ENCODE measurements around the gene OXSM. TPM values are rescaled to one million over a fixed set of nuclear protein-coding genes. Genes with fewer than 3 reads are reported as not detected.

Gene OXSM
- total and polyA plus RNA-seq, 2 donors (not counting 1 experiment from before 2014, with no cell fraction given), result 9.9 to 14.9 TPM

- Histone ChIP-seq H3K27me3 (ENCODE audit: control insufficient read depth, insufficient read depth, low read length) (no peaks in the 10 kb centered on the region), H3K4me1 (ENCODE audit: control insufficient read depth, extremely low read depth, insufficient read depth, low read length) (no peaks in the 10 kb centered on the region), H3K4me3 (replicated peaks in 1 of 4; ENCODE audit: control extremely low read depth in 1 of 4, insufficient read depth in 1 of 4, low read depth in 3 of 4, low read length in 4 of 4) (no peak overlapping the region), H3K36me3 (ENCODE audit: control insufficient read depth, insufficient read depth, low read length) (peaks cover 6% of the 10 kb centered on the region), H3K9me3 (ENCODE audit: control insufficient read depth, insufficient read depth, low read depth, low read length) (no peaks in the 10 kb centered on the region), H3K27ac (ENCODE audit: insufficient read depth, low read length) (no peak overlapping the region), H4K20me1 (ENCODE audit: control insufficient read depth, extremely low read depth, insufficient read depth, low read length) (no peaks in the 10 kb centered on the region), H3K4me2 (ENCODE audit: extremely low read depth, insufficient read depth, low read length) (no peak overlapping the region), H2AFZ (ENCODE audit: low read length) (no peak overlapping the region), H3K9ac (ENCODE audit: insufficient read depth, low read length) (no peak overlapping the region), H3K79me2 (ENCODE audit: control insufficient read depth, insufficient read depth, low read length) (no peaks in the 10 kb centered on the region)
- no peak for TF ChIP-seq EZH2 (IDR thresholded peaks at IDR 0.05; ENCODE audit: low read length, missing control alignments)
- no peak for TF ChIP-seq CTCF (conservative IDR thresholded peaks at IDR 0.05 in 1 of 2, IDR thresholded peaks at IDR 0.05 in 1 of 2; ENCODE audit: low read depth in 1 of 2, low read length in 2 of 2)
- no peak for DNase-seq (ENCODE audit: low read depth in 2 of 2)
Observed at GRCh38 chr3:25751725-25752124, 38.2 kb upstream of the OXSM start.

GRCh38 chr3:25768851-25769250 is 21.0 kb upstream of the OXSM start:
- Histone ChIP-seq H3K4me1 (ENCODE audit: control insufficient read depth, extremely low read depth, insufficient read depth, low read length) (no peaks in the 10 kb centered on the region), H4K20me1 (ENCODE audit: control insufficient read depth, extremely low read depth, insufficient read depth, low read length) (no peaks in the 10 kb centered on the region), H3K27me3 (ENCODE audit: control insufficient read depth, insufficient read depth, low read length) (no peaks in the 10 kb centered on the region), H3K9me3 (ENCODE audit: control insufficient read depth, insufficient read depth, low read depth, low read length) (no peaks in the 10 kb centered on the region), H3K79me2 (ENCODE audit: control insufficient read depth, insufficient read depth, low read length) (no peaks in the 10 kb centered on the region), H3K27ac (ENCODE audit: insufficient read depth, low read length) (no peak overlapping the region), H3K4me2 (ENCODE audit: extremely low read depth, insufficient read depth, low read length) (no peak overlapping the region), H2AFZ (ENCODE audit: low read length) (no peak overlapping the region), H3K4me3 (replicated peaks in 1 of 4; ENCODE audit: control extremely low read depth in 1 of 4, insufficient read depth in 1 of 4, low read depth in 3 of 4, low read length in 4 of 4) (no peak overlapping the region), H3K9ac (ENCODE audit: insufficient read depth, low read length) (no peak overlapping the region), H3K36me3 (ENCODE audit: control insufficient read depth, insufficient read depth, low read length) (no peaks in the 10 kb centered on the region)
- no peak for TF ChIP-seq EZH2 (IDR thresholded peaks at IDR 0.05; ENCODE audit: low read length, missing control alignments)
- TF ChIP-seq CTCF (conservative IDR thresholded peaks at IDR 0.05 in 1 of 2, IDR thresholded peaks at IDR 0.05 in 1 of 2; ENCODE audit: low read depth in 1 of 2, low read length in 2 of 2), result no peak
- no peak for DNase-seq (ENCODE audit: low read depth in 2 of 2)

GRCh38 chr3:25775936-25776335 is 14.0 kb upstream of the OXSM start:
- no peaks in the 10 kb centered on the region for H4K20me1 ChIP-seq (ENCODE audit: control insufficient read depth, extremely low read depth, insufficient read depth, low read length)
- H3K79me2 ChIP-seq (ENCODE audit: control insufficient read depth, insufficient read depth, low read length), result peaks cover 6% of the 10 kb centered on the region
- no peak overlapping the region for H2AFZ ChIP-seq (ENCODE audit: low read length)
- H3K9ac ChIP-seq (ENCODE audit: insufficient read depth, low read length), result no peak overlapping the region
- H3K36me3 ChIP-seq (ENCODE audit: control insufficient read depth, insufficient read depth, low read length), result peaks cover 2% of the 10 kb centered on the region
- TF ChIP-seq CTCF (conservative IDR thresholded peaks at IDR 0.05 in 1 of 2, IDR thresholded peaks at IDR 0.05 in 1 of 2; ENCODE audit: low read depth in 1 of 2, low read length in 2 of 2), result no peak
- TF ChIP-seq EZH2 (IDR thresholded peaks at IDR 0.05; ENCODE audit: low read length, missing control alignments), result no peak
- H3K4me3 ChIP-seq (replicated peaks in 1 of 4; ENCODE audit: control extremely low read depth in 1 of 4, insufficient read depth in 1 of 4, low read depth in 3 of 4, low read length in 4 of 4), result no peak overlapping the region
- H3K9me3 ChIP-seq (ENCODE audit: control insufficient read depth, insufficient read depth, low read depth, low read length), result no peaks in the 10 kb centered on the region
- H3K4me1 ChIP-seq (ENCODE audit: control insufficient read depth, extremely low read depth, insufficient read depth, low read length), result no peaks in the 10 kb centered on the region
- DNase-seq (ENCODE audit: low read depth in 2 of 2), result no peak
- H3K27ac ChIP-seq (ENCODE audit: insufficient read depth, low read length), result no peak overlapping the region
- H3K4me2 ChIP-seq (ENCODE audit: extremely low read depth, insufficient read depth, low read length), result no peak overlapping the region
- no peaks in the 10 kb centered on the region for H3K27me3 ChIP-seq (ENCODE audit: control insufficient read depth, insufficient read depth, low read length)

Data from fibroblast of lung (primary cell).